Liver (tissue), 9 donors: Measurements from ENCODE around the gene APBA2. TPM values are rescaled to one million over a fixed set of nuclear protein-coding genes. Genes with fewer than 3 reads are reported as not detected.

ENCODE experiments used
- DNase-seq: peaks from one replicate; pipeline ENCODE4 v3.0.0-alpha.2; 2017; ENCODE audit warnings: low spot score
- H3K27ac ChIP-seq, 2 donors: one replicate each; pipeline ENCODE4 v1.7.0; 2013; ENCODE audit warnings: inconsistent platforms in 2 of 2, low read length in 2 of 2, control low read depth in 1 of 2, low read depth in 1 of 2, mild to moderate bottlenecking in 1 of 2
- H3K27me3 ChIP-seq, 4 donors: one replicate each; pipeline versions ENCODE4 v1.6.1 to v1.7.0; 2013; ENCODE audit warnings: low read length in 3 of 4, inconsistent platforms in 1 of 4, mild to moderate bottlenecking in 1 of 4, moderate library complexity in 1 of 4; ENCODE audit not compliant: control insufficient read depth in 4 of 4, insufficient read depth in 4 of 4
- H3K36me3 ChIP-seq, 4 donors: one replicate each; pipeline versions ENCODE4 v1.6.1 to v1.7.0; 2013; ENCODE audit warnings: low read length in 3 of 4, mild to moderate bottlenecking in 3 of 4, low read depth in 1 of 4, moderate library complexity in 1 of 4; ENCODE audit not compliant: control insufficient read depth in 4 of 4, insufficient read depth in 3 of 4
- H3K4me1 ChIP-seq, 4 donors: one replicate each; pipeline versions ENCODE4 v1.6.1 to v1.7.0; 2013; ENCODE audit warnings: low read length in 3 of 4, mild to moderate bottlenecking in 3 of 4, moderate library complexity in 1 of 4; ENCODE audit not compliant: control insufficient read depth in 4 of 4, insufficient read depth in 4 of 4
- H3K4me3 ChIP-seq, 3 donors: one replicate each; pipeline versions ENCODE4 v1.6.1 to v1.7.0; 2013; ENCODE audit warnings: low read length in 3 of 3, control low read depth in 1 of 3, low read depth in 1 of 3, mild to moderate bottlenecking in 1 of 3
- H3K9ac ChIP-seq, 2 donors: one replicate each; pipeline ENCODE4 v1.7.0; 2013; ENCODE audit warnings: low read length in 2 of 2, mild to moderate bottlenecking in 2 of 2, moderate library complexity in 2 of 2, control low read depth in 1 of 2, low read depth in 1 of 2
- H3K9me3 ChIP-seq, 4 donors: one replicate each; pipeline versions ENCODE4 v1.6.1 to v1.7.0; 2013; ENCODE audit warnings: low read length in 3 of 4; ENCODE audit not compliant: control insufficient read depth in 4 of 4
- CTCF ChIP-seq: fragments of 150-350 bp; IDR thresholded peaks from 2 replicates; pipeline ENCODE4 v1.5.1; 2017; ENCODE audit warnings: improper control_type of control experiment, low read depth, low read length; ENCODE audit not compliant: missing input control
- EGR1 ChIP-seq, 2 donors: IDR thresholded peaks; 2 replicates each; pipeline ENCODE4 v1.6.1; 2016 to 2018; ENCODE audit warnings: antibody characterized with exemption in 2 of 2, low read depth in 2 of 2
- FOXA1 ChIP-seq: IDR thresholded peaks from 2 replicates; pipeline ENCODE4 v1.6.1; 2016; ENCODE audit warnings: antibody characterized with exemption
- FOXA2 ChIP-seq: IDR thresholded peaks from 2 replicates; pipeline ENCODE4 v1.6.1; 2016; ENCODE audit warnings: antibody characterized with exemption
- GABPA ChIP-seq, 2 donors: IDR thresholded peaks in 1 of 2; conservative IDR thresholded peaks in 1 of 2; 2 replicates each; pipeline ENCODE4 v1.6.1; 2016; ENCODE audit warnings: antibody characterized with exemption in 2 of 2, mild to moderate bottlenecking in 1 of 2, moderate library complexity in 1 of 2
- NR2F2 ChIP-seq: IDR thresholded peaks from 2 replicates; pipeline ENCODE4 v1.6.1; 2016; ENCODE audit warnings: antibody characterized with exemption
- RXRA ChIP-seq, 2 donors: IDR thresholded peaks; 2 replicates each; pipeline ENCODE4 v1.6.1; 2017 to 2018; ENCODE audit warnings: antibody characterized with exemption in 2 of 2, mild to moderate bottlenecking in 1 of 2
- SP1 ChIP-seq: IDR thresholded peaks from 2 replicates; pipeline ENCODE4 v1.6.1; 2018; ENCODE audit warnings: antibody characterized with exemption, mild to moderate bottlenecking
- TAF1 ChIP-seq: conservative IDR thresholded peaks from 2 replicates; pipeline ENCODE4 v1.6.1; 2016; ENCODE audit warnings: antibody characterized with exemption, mild to moderate bottlenecking
- YY1 ChIP-seq: IDR thresholded peaks from 2 replicates; pipeline ENCODE4 v1.6.1; 2016; ENCODE audit warnings: antibody characterized with exemption, mild to moderate bottlenecking
- ZBTB33 ChIP-seq: IDR thresholded peaks from 2 replicates; pipeline ENCODE4 v1.6.1; 2016; ENCODE audit warnings: antibody characterized with exemption
- WGBS: extraction: QIAGEN DNeasy Blood & Tissue Kit; methylation state at CpG from one replicate; pipeline ENCODE4 v1.1.7; 2013; 5-methylcytosine and 5-hydroxymethylcytosine counted together
- polyA plus RNA-seq, 2 donors: library from polyadenylated mRNA; stranded (reverse) in 1 of 2; unstranded in 1 of 2; fragments of 200-250 nt in 1 of 2; fragments of >200 nt in 1 of 2; fragmentation: Nextera tagmentation in 1 of 2; extraction: Ambion mirVana in 1 of 2; gene quantifications; one replicate each; pipeline versions ENCODE4 v1.2.1 to v1.2.3, GENCODE V29; 2013 to 2015
- total RNA-seq, 2 donors: library from RNA; depleted of rRNA; stranded (reverse); fragments of >200 nt; gene quantifications; one replicate each; pipeline ENCODE4 v1.2.3, GENCODE V29; 2014
- TF ChIP-seq, protein P1 (sequence below): IDR thresholded peaks from 2 replicates; pipeline ENCODE4 v1.6.1; 2016; ENCODE audit warnings: antibody characterized with exemption, mild to moderate bottlenecking
- TF ChIP-seq, protein P2 (sequence below): IDR thresholded peaks from 2 replicates; pipeline ENCODE4 v1.6.1; 2016; ENCODE audit warnings: antibody characterized with exemption
- donor health status: healthy.
- donor health status: healthy.
- donor health status: healthy.
- donor health status: healthy.
- donor health status: healthy.

The APBA2 gene
- total and polyA plus RNA-seq, 4 donors, result 0.38 to 2.9 (median 1.7) TPM

DNA sequence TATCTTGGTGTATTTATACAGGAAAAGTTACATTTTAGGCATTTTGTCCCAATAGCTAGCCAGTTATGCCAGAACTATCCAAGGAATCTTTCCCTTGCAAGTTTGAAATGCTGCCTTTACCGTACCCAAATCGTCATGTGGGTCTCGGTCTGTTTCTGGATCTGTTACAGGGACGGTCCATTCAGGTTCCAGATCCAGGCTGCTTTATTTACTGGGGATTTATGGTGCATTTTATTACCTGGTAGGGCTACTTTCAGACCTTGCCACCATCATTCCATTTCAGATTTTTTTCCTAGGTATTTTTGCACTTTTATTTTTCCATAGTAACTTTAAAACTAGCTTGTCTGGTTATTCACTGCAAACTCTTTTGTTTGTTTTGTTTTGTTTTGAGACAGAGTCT is 197.4 kb downstream of the APBA2 start:
- no peak overlapping the region for H3K4me3 ChIP-seq
- no peak for TF ChIP-seq RXRA (IDR thresholded peaks at IDR 0.05)
- no peak for TF ChIP-seq NR2F2
- no peak for TF ChIP-seq EGR1 (IDR thresholded peaks at IDR 0.05; ENCODE audit: low read depth in 2 of 2)
- no peak for TF ChIP-seq YY1
- TF ChIP-seq CTCF, result no peak
- no peak for TF ChIP-seq FOXA1
- TF ChIP-seq ZBTB33, result no peak
- TF ChIP-seq TAF1, result no peak
- TF ChIP-seq GABPA (IDR thresholded peaks at IDR 0.05 in 1 of 2, conservative IDR thresholded peaks at IDR 0.05 in 1 of 2), result no peak
- TF ChIP-seq, protein P1, sequence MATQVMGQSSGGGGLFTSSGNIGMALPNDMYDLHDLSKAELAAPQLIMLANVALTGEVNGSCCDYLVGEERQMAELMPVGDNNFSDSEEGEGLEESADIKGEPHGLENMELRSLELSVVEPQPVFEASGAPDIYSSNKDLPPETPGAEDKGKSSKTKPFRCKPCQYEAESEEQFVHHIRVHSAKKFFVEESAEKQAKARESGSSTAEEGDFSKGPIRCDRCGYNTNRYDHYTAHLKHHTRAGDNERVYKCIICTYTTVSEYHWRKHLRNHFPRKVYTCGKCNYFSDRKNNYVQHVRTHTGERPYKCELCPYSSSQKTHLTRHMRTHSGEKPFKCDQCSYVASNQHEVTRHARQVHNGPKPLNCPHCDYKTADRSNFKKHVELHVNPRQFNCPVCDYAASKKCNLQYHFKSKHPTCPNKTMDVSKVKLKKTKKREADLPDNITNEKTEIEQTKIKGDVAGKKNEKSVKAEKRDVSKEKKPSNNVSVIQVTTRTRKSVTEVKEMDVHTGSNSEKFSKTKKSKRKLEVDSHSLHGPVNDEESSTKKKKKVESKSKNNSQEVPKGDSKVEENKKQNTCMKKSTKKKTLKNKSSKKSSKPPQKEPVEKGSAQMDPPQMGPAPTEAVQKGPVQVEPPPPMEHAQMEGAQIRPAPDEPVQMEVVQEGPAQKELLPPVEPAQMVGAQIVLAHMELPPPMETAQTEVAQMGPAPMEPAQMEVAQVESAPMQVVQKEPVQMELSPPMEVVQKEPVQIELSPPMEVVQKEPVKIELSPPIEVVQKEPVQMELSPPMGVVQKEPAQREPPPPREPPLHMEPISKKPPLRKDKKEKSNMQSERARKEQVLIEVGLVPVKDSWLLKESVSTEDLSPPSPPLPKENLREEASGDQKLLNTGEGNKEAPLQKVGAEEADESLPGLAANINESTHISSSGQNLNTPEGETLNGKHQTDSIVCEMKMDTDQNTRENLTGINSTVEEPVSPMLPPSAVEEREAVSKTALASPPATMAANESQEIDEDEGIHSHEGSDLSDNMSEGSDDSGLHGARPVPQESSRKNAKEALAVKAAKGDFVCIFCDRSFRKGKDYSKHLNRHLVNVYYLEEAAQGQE, result no peak
- no peak for TF ChIP-seq FOXA2
- TF ChIP-seq, protein P2, sequence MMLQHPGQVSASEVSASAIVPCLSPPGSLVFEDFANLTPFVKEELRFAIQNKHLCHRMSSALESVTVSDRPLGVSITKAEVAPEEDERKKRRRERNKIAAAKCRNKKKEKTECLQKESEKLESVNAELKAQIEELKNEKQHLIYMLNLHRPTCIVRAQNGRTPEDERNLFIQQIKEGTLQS, result no peak
- WGBS, result 90% methylated on average over 4 of the region's 4 CpGs
- no peak for DNase-seq
- H3K9me3 ChIP-seq, result no peaks in the 10 kb centered on the region
- no peak overlapping the region for H3K27ac ChIP-seq
- H3K27me3 ChIP-seq, result no peaks in the 10 kb centered on the region
- no peaks in the 10 kb centered on the region for H3K4me1 ChIP-seq
- H3K9ac ChIP-seq, result no peak overlapping the region
- no peaks in the 10 kb centered on the region for H3K36me3 ChIP-seq

- H3K36me3 ChIP-seq, result no peaks in the 10 kb centered on the region
- no peaks in the 10 kb centered on the region for H3K9me3 ChIP-seq
- H3K9ac ChIP-seq, result no peak overlapping the region
- WGBS, result 95% methylated on average over 2 of the region's 2 CpGs
- DNase-seq, result no peak
- H3K4me3 ChIP-seq, result no peak overlapping the region
- TF ChIP-seq SP1 (no peak), EGR1 (IDR thresholded peaks at IDR 0.05; ENCODE audit: low read depth in 2 of 2) (no peak), FOXA1 (no peak)
- no peaks in the 10 kb centered on the region for H3K4me1 ChIP-seq
- H3K27me3 ChIP-seq, result no peaks in the 10 kb centered on the region
- no peak overlapping the region for H3K27ac ChIP-seq
Measured at GRCh38 chr15:29083858-29084257, 198.1 kb downstream of the APBA2 start.
